ENCODE data around the gene CREB3L2.

CREB3L2 gene

DNA sequence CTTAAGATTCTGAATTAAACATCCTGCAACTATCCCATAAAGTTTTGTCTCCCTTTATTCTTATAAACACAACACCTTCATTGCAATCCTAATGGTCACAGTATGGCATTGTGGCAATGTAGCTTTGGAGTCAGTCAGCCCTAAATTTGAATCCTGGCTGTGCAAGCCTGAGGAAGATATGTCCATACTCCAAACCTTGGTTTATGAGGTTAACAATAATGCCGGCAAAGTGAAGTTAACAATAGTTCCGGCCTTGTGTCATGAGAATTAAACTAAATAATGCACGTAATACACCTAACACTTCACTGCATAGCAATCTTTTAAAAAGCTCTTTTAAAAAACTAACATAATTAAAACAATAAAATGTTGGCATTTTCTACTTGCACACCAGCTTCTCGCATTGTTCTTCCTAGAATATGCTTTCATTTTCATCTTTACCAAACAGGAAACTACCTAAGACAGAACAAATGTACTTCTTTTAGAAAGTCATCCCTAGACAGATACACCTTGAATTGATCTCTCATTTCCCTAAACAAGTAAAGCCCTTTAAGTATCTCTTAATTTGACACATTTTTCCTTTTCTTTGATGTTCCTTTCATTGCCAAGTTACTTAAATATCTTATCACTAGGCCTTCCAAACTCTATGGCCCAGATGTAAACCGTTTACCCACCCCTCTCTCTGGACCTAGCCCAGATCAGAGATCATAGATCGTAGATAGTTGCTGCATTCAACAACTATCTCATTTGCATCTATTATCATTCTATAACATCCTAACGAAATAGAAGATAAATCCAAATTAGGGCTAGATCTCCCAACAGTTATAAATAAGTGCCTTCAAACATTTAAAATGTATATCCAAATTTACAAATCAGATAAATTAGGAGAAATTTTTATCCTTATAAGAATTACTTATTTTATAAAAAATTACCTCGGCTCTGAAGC is 66.7 kb downstream of the CREB3L2 start:
- H3K4me3 ChIP-seq = peak overlapping the region; percentile 23
- TF ChIP-seq, protein P1, sequence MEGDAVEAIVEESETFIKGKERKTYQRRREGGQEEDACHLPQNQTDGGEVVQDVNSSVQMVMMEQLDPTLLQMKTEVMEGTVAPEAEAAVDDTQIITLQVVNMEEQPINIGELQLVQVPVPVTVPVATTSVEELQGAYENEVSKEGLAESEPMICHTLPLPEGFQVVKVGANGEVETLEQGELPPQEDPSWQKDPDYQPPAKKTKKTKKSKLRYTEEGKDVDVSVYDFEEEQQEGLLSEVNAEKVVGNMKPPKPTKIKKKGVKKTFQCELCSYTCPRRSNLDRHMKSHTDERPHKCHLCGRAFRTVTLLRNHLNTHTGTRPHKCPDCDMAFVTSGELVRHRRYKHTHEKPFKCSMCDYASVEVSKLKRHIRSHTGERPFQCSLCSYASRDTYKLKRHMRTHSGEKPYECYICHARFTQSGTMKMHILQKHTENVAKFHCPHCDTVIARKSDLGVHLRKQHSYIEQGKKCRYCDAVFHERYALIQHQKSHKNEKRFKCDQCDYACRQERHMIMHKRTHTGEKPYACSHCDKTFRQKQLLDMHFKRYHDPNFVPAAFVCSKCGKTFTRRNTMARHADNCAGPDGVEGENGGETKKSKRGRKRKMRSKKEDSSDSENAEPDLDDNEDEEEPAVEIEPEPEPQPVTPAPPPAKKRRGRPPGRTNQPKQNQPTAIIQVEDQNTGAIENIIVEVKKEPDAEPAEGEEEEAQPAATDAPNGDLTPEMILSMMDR (IDR thresholded peaks at IDR 0.05) = no peak
- H3K27ac ChIP-seq = peak overlapping the region in 1 of 2 donors; percentile 77
- DNase-seq (ENCODE audit: low spot score) = no peak

GRCh38 chr7:137934176-137934826 is 67.6 kb downstream of the CREB3L2 start:
- no peak for DNase-seq (ENCODE audit: low spot score)
- TF ChIP-seq, protein P1 (IDR thresholded peaks at IDR 0.05) = no peak
- peak overlapping the region; percentile 54 to 77 for H3K27ac ChIP-seq
- no peak overlapping the region for H3K4me3 ChIP-seq

- Histone ChIP-seq H3K27ac (peak overlapping the region; percentile 64 to 77), H3K4me3 (no peak overlapping the region)
- DNase-seq (ENCODE audit: low spot score) = no peak
- TF ChIP-seq, protein P1 (IDR thresholded peaks at IDR 0.05) = no peak
Observed at GRCh38 chr7:137933270-137934017, 68.4 kb downstream of the CREB3L2 start.

DNA sequence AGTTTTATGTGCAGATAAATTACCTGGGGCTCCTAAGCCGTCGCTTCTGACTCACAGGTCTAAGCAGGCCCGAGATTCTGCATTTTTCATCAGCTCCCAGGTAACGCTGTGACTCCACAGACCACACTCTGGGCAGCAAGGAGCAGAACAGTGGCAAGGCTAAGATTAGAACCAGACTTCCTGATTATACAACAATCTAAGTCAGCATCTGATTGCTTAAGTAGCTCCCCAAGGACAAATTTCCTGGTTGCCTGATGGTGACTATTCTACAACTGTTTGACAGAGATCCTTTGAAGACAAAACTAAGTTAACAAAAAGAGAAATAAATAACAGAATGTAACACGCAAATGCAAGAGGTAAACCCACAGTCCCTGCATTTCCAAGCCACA is 69.0 kb downstream of the CREB3L2 start:
- Histone ChIP-seq H3K27ac (peak overlapping the region; percentile 64 to 77), H3K4me3 (no peak overlapping the region)
- TF ChIP-seq, protein P1 (IDR thresholded peaks at IDR 0.05) = no peak
- no peak for DNase-seq (ENCODE audit: low spot score)

DNA sequence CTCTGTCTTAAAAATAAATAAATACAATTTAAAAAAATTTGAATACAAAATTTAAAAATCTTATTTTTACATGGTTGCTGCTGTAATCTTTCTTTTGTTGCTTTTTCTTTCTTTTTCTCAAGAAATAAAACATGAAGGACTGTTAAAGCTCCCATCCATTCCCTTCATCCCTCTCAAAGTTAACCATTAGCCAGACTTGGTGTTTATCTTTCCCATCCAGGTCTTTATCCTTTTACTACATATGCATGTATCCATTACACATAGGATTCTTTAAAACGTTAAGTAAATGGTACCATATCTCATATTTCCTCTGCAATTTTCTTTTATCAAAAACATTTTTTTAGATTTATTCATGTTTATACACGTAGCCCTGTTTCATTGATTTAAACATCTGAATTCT is 70.1 kb downstream of the CREB3L2 start:
- TF ChIP-seq, protein P1 (IDR thresholded peaks at IDR 0.05) = no peak
- H3K27ac ChIP-seq = peak overlapping the region in 1 of 2 donors; percentile 64
- no peak for DNase-seq (ENCODE audit: low spot score)
- H3K4me3 ChIP-seq = no peak overlapping the region

DNA sequence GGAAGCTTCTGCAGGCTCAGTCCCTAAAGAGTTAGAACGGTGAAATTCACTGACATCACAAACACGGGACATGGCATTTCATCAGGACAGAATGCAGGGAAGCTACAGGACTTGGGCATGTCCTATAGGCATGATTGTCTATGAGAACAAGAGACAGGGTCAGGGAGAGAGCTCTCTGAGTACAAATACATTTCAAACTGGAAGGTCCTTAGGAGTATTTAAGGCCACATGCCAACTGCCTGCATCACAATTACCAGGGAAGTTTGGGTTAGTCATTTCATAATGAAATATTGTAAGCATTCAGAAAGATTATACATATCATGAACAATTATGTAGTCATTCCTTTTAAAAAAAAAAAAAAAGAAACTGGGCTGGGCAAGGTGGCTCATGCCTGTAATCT is 71.3 kb downstream of the CREB3L2 start:
- no peak for DNase-seq (ENCODE audit: low spot score)
- no peak overlapping the region for H3K27ac ChIP-seq

More for the DNA sequence above, 71.3 kb downstream of the CREB3L2 start:
- TF ChIP-seq, protein P1 (IDR thresholded peaks at IDR 0.05) = no peak
- no peak overlapping the region for H3K4me3 ChIP-seq
